Adipocyte (in vitro differentiated cells): ENCODE measurements around the gene USP6NL.

Experiments
- DNase-seq: peaks from one replicate; pipeline ENCODE4 v3.0.0-alpha.2; 2015; ENCODE audit warnings: low read depth
- H3K27me3 ChIP-seq: replicated peaks from 2 replicates; pipeline ENCODE4 v1.7.0; 2013; ENCODE audit warnings: mild to moderate bottlenecking, low read length, moderate library complexity; ENCODE audit not compliant: control insufficient read depth, insufficient read depth
- H3K36me3 ChIP-seq: 2 replicates; pipeline ENCODE4 v1.7.0; 2013; ENCODE audit warnings: low read length, mild to moderate bottlenecking, moderate library complexity; ENCODE audit not compliant: control insufficient read depth, insufficient read depth, severe bottlenecking
- H3K4me1 ChIP-seq: 2 replicates; pipeline ENCODE4 v1.7.0; 2013; ENCODE audit warnings: mild to moderate bottlenecking, low read length, moderate library complexity; ENCODE audit not compliant: control insufficient read depth, insufficient read depth
- H3K4me3 ChIP-seq: 2 replicates; pipeline ENCODE4 v1.7.0; 2013; ENCODE audit warnings: mild to moderate bottlenecking, low read length, moderate library complexity
- H3K9ac ChIP-seq: 2 replicates; pipeline ENCODE4 v1.7.0; 2013; ENCODE audit warnings: mild to moderate bottlenecking, low read length, moderate library complexity
- H3K9me3 ChIP-seq: 2 replicates; pipeline ENCODE4 v1.7.0; 2013; ENCODE audit warnings: mild to moderate bottlenecking, low read length, moderate library complexity; ENCODE audit not compliant: control insufficient read depth

The USP6NL gene

DNA sequence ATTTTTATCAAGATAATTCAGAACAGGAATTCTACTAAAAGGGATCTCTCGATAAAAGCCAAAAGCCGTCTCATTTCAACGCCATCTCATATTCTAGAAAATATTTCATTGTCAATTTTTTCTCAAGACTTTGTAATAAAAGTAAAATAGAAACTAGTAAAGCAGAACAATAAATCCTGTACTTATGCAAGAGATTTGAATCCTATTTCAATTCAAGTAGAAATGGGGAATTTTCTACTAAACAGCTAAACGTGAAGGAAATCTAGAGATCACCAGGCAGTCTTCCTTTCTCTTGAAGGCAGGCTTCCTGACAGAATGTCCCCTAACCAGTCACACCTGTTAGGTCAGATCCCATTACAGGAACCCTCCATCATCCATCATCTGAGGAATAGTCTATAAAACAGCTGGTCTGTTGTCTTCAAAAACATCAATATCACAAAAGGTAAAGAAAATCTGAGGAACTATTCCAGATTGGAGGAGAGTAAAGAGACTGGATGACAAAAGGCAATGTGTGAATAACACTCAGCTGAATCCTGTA, 23.7 kb downstream of the USP6NL start:
- Histone ChIP-seq H3K9me3 (no peaks in the 10 kb centered on the region), H3K9ac (no peak overlapping the region), H3K36me3 (no peaks in the 10 kb centered on the region), H3K27me3 (no peaks in the 10 kb centered on the region), H3K4me1 (peaks cover 10% of the 10 kb centered on the region), H3K4me3 (no peak overlapping the region)
- DNase-seq = no peak

DNA sequence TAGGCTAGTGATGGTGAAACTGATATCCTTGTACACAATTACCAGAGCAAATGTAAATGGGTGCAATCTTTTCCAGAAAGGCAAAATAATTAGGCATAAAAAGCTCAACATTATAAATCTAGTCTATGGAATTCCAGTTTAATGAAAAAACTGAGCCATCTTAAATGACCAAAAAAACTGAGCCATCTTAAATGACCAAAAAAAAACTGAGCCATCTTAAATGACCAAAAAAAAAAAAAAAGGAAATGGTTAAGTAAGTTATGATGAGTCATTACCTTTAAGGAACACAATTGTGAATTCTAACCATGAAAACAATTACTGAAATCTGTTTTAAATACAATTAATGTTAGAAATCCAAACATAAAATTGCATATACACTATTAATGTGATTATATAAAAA, 25.3 kb downstream of the USP6NL start:
- DNase-seq = peak; percentile 8
- H3K4me3 ChIP-seq = no peak overlapping the region
- H3K36me3 ChIP-seq = no peaks in the 10 kb centered on the region
- H3K27me3 ChIP-seq = no peaks in the 10 kb centered on the region
- no peak overlapping the region for H3K9ac ChIP-seq
- peaks cover 3% of the 10 kb centered on the region for H3K4me1 ChIP-seq
- no peaks in the 10 kb centered on the region for H3K9me3 ChIP-seq

DNA sequence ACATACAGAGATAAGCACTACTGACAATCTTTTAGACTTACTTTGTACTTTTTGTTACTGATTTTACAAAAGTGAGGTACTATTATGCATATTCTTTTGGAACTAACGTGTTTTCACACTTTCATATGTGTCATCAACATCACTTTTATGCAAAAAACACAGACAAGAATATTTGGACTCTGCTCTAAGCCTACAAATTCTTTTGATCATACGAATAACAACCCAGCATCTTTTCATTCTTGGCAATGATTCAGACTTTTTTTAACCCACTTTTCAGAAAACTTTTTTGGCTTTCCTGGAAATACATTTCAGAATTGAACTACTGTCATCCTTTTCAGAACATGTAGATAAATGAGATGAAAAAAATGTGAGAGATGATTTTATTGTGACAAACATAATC, 30.2 kb downstream of the USP6NL start:
- H3K9me3 ChIP-seq = no peaks in the 10 kb centered on the region
- no peaks in the 10 kb centered on the region for H3K36me3 ChIP-seq
- DNase-seq = no peak

DNA sequence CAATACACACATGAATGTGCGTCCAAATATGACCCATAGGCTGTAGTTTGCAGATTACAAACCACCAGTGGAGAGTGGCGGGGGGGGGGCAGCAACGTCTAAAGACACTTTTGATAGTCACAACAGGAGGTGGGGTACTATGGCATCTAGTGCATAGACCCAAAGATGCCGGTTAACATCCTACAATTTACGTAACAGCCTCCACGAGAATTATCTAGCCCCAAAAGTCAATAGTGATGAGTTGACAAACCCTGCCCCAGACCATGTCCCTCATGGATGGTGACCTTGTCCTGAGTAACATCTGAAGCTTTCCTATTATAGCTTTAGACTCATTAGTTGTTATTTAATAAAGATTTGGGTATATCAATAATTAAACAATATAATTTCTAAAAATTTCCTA, 31.6 kb downstream of the USP6NL start:
- H3K9me3 ChIP-seq = no peaks in the 10 kb centered on the region
- no peaks in the 10 kb centered on the region for H3K36me3 ChIP-seq
- H3K9ac ChIP-seq = no peak overlapping the region
- H3K27me3 ChIP-seq = no peaks in the 10 kb centered on the region
- DNase-seq = no peak
- no peak overlapping the region for H3K4me3 ChIP-seq
- no peaks in the 10 kb centered on the region for H3K4me1 ChIP-seq

More for the DNA sequence above, 30.2 kb downstream of the USP6NL start:
- Histone ChIP-seq H3K9ac (no peak overlapping the region), H3K4me3 (no peak overlapping the region), H3K4me1 (peaks cover 3% of the 10 kb centered on the region), H3K27me3 (no peaks in the 10 kb centered on the region)

DNA sequence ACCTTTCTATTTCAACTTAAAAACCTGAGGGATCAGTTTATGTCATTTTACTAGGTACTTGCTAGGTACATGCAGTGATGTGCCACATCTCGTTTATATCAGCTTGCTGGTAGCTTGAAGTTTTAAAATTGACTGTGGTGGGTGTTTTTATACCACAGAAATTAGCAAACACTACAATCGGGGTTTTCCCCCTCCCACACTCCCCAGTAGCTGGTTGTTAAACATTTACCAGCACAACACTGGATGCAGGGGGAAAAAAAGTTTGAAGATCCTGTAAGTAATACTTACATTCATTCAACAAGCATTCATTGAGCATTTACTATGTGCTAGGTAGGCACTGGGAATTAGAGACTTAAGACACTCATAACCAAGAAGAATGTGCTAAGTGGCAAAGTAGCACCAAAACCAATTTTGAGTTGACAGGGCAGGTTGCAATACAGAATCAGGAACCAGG, 32.6 kb downstream of the USP6NL start:
- Histone ChIP-seq H3K9me3 (no peaks in the 10 kb centered on the region), H3K4me1 (peaks cover 2% of the 10 kb centered on the region), H3K4me3 (no peak overlapping the region), H3K9ac (no peak overlapping the region), H3K36me3 (no peaks in the 10 kb centered on the region), H3K27me3 (no peaks in the 10 kb centered on the region)
- no peak for DNase-seq

DNA sequence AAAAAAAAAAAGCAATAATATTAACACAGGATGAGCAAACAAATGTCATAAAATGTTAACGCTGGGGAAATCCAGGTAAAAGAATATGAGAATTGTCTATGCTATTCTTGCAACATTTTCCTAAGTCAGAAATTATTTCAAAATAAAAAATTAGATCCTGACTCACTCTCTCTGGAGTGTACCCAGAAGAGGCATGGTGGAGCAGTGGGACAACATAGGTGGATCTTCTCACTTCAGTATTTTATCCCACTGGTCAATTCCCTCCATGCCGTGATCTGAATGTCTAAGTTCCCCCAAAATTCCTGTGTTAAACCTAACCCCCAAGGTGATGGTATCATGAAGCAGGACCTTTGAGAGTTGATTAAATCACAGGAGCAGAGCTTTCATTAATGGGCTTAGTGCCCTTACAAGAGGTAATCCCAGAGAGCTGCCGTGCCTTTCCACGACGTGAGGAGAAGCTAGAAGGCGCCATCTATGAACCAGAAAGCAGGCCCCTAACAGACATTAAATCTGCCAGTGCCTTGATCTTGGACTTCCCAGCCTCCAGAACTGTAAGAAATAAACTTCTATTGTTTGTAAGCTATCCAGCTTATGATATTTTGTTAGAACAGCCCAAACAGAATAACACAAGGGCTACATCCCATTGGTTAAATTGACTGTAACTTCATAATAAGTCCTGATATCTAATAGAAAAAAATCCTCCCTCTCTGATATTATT, 35.2 kb downstream of the USP6NL start:
- no peaks in the 10 kb centered on the region for H3K36me3 ChIP-seq
- no peak overlapping the region for H3K4me3 ChIP-seq
- H3K9ac ChIP-seq = no peak overlapping the region
- no peaks in the 10 kb centered on the region for H3K27me3 ChIP-seq
- H3K9me3 ChIP-seq = no peaks in the 10 kb centered on the region
- peaks cover 9% of the 10 kb centered on the region for H3K4me1 ChIP-seq
- no peak for DNase-seq

- Histone ChIP-seq H3K9me3 (no peaks in the 10 kb centered on the region), H3K9ac (no peak overlapping the region), H3K36me3 (no peaks in the 10 kb centered on the region), H3K4me3 (peak overlapping the region; percentile 21), H3K4me1 (peaks cover 9% of the 10 kb centered on the region), H3K27me3 (no peaks in the 10 kb centered on the region)
- peak; percentile 34 for DNase-seq
Measured at GRCh38 chr10:11573497-11573896, 38.0 kb downstream of the USP6NL start.

DNA sequence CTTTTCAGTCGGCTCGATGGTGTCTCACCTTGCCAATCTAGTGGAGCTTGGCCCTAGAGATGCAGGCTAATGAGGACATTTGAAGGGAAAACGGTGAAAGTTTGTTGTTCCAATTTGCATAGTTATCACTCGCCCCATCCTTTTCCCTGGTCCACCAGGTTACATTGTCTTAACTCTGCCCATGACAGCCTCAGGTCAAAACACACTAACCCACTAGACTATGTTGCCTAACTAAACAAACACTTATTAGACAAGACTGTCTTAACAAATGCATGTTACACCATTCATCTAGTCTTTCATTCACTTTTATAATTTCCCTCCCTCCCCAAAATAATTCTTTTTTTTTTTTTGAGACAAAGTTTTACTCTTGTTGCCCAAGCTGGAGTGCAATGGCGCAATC, 40.7 kb downstream of the USP6NL start:
- no peak overlapping the region for H3K9ac ChIP-seq
- no peak overlapping the region for H3K4me3 ChIP-seq
- no peaks in the 10 kb centered on the region for H3K27me3 ChIP-seq
- H3K9me3 ChIP-seq = no peaks in the 10 kb centered on the region
- H3K4me1 ChIP-seq = peaks cover 9% of the 10 kb centered on the region
- no peak for DNase-seq
- no peaks in the 10 kb centered on the region for H3K36me3 ChIP-seq

GRCh38 chr10:11569471-11569870, 42.0 kb downstream of the USP6NL start:
- no peak overlapping the region for H3K9ac ChIP-seq
- H3K36me3 ChIP-seq = no peaks in the 10 kb centered on the region
- DNase-seq = no peak
- no peaks in the 10 kb centered on the region for H3K9me3 ChIP-seq
- peaks cover 12% of the 10 kb centered on the region for H3K4me1 ChIP-seq
- no peak overlapping the region for H3K4me3 ChIP-seq
- H3K27me3 ChIP-seq = no peaks in the 10 kb centered on the region

DNA sequence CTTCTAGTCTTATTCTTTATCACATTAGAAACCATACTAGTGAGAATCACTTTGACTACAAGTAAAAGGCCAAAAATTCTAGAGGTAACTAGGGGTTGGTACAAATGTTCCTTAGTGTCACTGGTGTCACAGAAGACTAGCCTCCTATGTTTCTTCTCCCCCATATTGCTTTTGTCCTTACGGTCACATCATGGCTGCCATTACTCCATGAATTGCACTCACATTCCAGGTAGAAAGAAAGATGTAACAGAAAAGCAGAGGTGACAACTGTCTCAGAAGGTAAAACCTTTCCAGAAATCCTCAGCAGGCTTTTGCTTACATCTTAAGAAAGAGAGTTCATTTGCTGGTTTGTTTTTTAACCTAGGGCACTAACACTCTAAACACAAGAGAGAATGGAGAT, 42.9 kb downstream of the USP6NL start:
- H3K36me3 ChIP-seq = no peaks in the 10 kb centered on the region
- no peak overlapping the region for H3K4me3 ChIP-seq
- H3K9me3 ChIP-seq = no peaks in the 10 kb centered on the region
- H3K27me3 ChIP-seq = no peaks in the 10 kb centered on the region
- no peak for DNase-seq
- H3K9ac ChIP-seq = no peak overlapping the region
- peaks cover 9% of the 10 kb centered on the region for H3K4me1 ChIP-seq

GRCh38 chr10:11564741-11565140, 46.7 kb downstream of the USP6NL start:
- Histone ChIP-seq H3K9me3 (no peaks in the 10 kb centered on the region), H3K36me3 (no peaks in the 10 kb centered on the region), H3K27me3 (no peaks in the 10 kb centered on the region), H3K9ac (no peak overlapping the region), H3K4me1 (peaks cover 5% of the 10 kb centered on the region), H3K4me3 (no peak overlapping the region)
- no peak for DNase-seq

DNA sequence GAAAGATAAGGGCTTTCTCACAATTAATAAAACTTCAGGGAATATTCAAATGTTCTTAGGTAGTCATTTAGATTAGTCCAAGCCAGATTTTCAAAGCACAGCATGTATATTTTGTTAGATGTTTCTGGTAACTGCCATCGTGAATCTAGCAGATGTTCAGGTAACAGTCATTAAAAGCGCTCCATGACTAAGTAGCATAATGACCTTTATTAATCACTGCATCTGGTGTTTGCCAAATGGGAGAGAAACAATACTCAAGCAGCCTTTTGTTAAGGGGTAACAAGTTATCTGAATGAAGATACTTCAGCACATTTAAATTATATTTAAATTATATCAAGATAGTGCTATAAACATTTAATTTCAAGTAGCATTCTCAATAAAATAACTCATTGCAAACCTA, 47.5 kb downstream of the USP6NL start:
- Histone ChIP-seq H3K9ac (no peak overlapping the region), H3K9me3 (no peaks in the 10 kb centered on the region)

More for the DNA sequence above, 47.5 kb downstream of the USP6NL start:
- peaks cover 5% of the 10 kb centered on the region for H3K4me1 ChIP-seq
- no peak overlapping the region for H3K4me3 ChIP-seq
- H3K27me3 ChIP-seq = no peaks in the 10 kb centered on the region
- H3K36me3 ChIP-seq = no peaks in the 10 kb centered on the region
- no peak for DNase-seq
